ENCODE data around the gene IDI1.
"Not testable (repeated sequence)": the region's sequence is repeated elsewhere in the genome, so short reads cannot be mapped to it uniquely, and the experiment has no call there.

IDI1 gene

GRCh38 chr10:1063232-1063865, 14.4 kb upstream of the IDI1 start:
- no peak for DNase-seq (ENCODE audit: low read depth)

GRCh38 chr10:1061930-1062774, 13.2 kb upstream of the IDI1 start:
- DNase-seq (ENCODE audit: low read depth): no peak

- no peak for DNase-seq (ENCODE audit: low read depth)
Measured at GRCh38 chr10:1059902-1060301, 11.0 kb upstream of the IDI1 start.

GRCh38 chr10:1058017-1058416, 9.1 kb upstream of the IDI1 start:
- no peak for DNase-seq (ENCODE audit: low read depth)

- no peak for DNase-seq (ENCODE audit: low read depth)
Measured at GRCh38 chr10:1057106-1057657, 8.3 kb upstream of the IDI1 start.

- DNase-seq (ENCODE audit: low read depth): peak; percentile 79
Measured at GRCh38 chr10:1056326-1057105, 7.6 kb upstream of the IDI1 start, which contains the start of gene WDR37. WDR37 (plus strand) TSS chr10:1056385; CDS start chr10:1072156, 15,771 bp downstream.

- DNase-seq (ENCODE audit: low read depth): no peak
Measured at GRCh38 chr10:1054684-1055083, 5.8 kb upstream of the IDI1 start.

- no peak for DNase-seq (ENCODE audit: low read depth)
Measured at GRCh38 chr10:1050554-1050953, 1.6 kb upstream of the IDI1 start.

- DNase-seq (ENCODE audit: low read depth): no peak
Measured at GRCh38 chr10:1050145-1050544, 1.2 kb upstream of the IDI1 start.

GRCh38 chr10:1049425-1049958, 573 bp upstream of the IDI1 start:
- DNase-seq (ENCODE audit: low read depth): no peak

- DNase-seq (ENCODE audit: low read depth): no peak
Measured at GRCh38 chr10:1048349-1048731, 579 bp downstream of the IDI1 start.

- DNase-seq (ENCODE audit: low read depth): no peak
Measured at GRCh38 chr10:1047937-1048336, 982 bp downstream of the IDI1 start.

- DNase-seq (ENCODE audit: low read depth): no peak
Measured at GRCh38 chr10:1045415-1045814, 3.5 kb downstream of the IDI1 start.

- DNase-seq (ENCODE audit: low read depth): no peak
Measured at GRCh38 chr10:1044964-1045363, 4.0 kb downstream of the IDI1 start.

- DNase-seq (ENCODE audit: low read depth): no peak
Measured at GRCh38 chr10:1044146-1044545, 4.8 kb downstream of the IDI1 start.

- no peak for DNase-seq (ENCODE audit: low read depth)
Measured at GRCh38 chr10:1043532-1043995, 5.4 kb downstream of the IDI1 start.

GRCh38 chr10:1041514-1041913, 7.4 kb downstream of the IDI1 start:
- no peak for DNase-seq (ENCODE audit: low read depth)

GRCh38 chr10:1040133-1040532, 8.8 kb downstream of the IDI1 start:
- DNase-seq (ENCODE audit: low read depth): no peak

- DNase-seq (ENCODE audit: low read depth): not testable (repeated sequence)
Measured at GRCh38 chr10:1038769-1039168, 10.2 kb downstream of the IDI1 start.

- no peak for DNase-seq (ENCODE audit: low read depth)
Measured at GRCh38 chr10:1037098-1037497, 11.8 kb downstream of the IDI1 start.

GRCh38 chr10:1036341-1036791, 12.6 kb downstream of the IDI1 start:
- DNase-seq (ENCODE audit: low read depth): no peak

- DNase-seq (ENCODE audit: low read depth): no peak
Measured at GRCh38 chr10:1035201-1035600, 13.7 kb downstream of the IDI1 start.
